Immature natural killer cell (primary cell): ENCODE data around the gene LOXL4. TPM values are rescaled to one million over a fixed set of nuclear protein-coding genes. Genes with fewer than 3 reads are reported as not detected.

Experiments
- DNase-seq, 3 donors: peaks; one replicate each; pipeline ENCODE4 v3.0.0; 2022; ENCODE audit warnings: mixed read lengths in 1 of 3
- H3K27ac Mint-ChIP-seq, 6 donors: one replicate each; pipeline ENCODE4 v1.8.0; 2020; ENCODE audit warnings: mixed read lengths in 6 of 6, mild to moderate bottlenecking in 5 of 6, inconsistent platforms in 4 of 6, moderate library complexity in 3 of 6
- H3K27me3 Mint-ChIP-seq, 3 donors: one replicate each; pipeline ENCODE4 v1.8.0; 2020 to 2021; ENCODE audit warnings: low read depth in 3 of 3, mild to moderate bottlenecking in 3 of 3, mixed read lengths in 3 of 3, moderate library complexity in 3 of 3, inconsistent platforms in 1 of 3
- H3K36me3 Mint-ChIP-seq, 3 donors: one replicate each; pipeline ENCODE4 v1.8.0; 2020; ENCODE audit warnings: mixed read lengths in 3 of 3, inconsistent platforms in 2 of 3, mild to moderate bottlenecking in 2 of 3
- H3K4me1 Mint-ChIP-seq, 2 donors: one replicate each; pipeline ENCODE4 v1.8.0; 2020; ENCODE audit warnings: inconsistent platforms in 2 of 2, mild to moderate bottlenecking in 2 of 2, mixed read lengths in 2 of 2, moderate library complexity in 1 of 2
- H3K4me3 Mint-ChIP-seq, 5 donors: one replicate each; pipeline ENCODE4 v1.8.0; 2020; ENCODE audit warnings: mild to moderate bottlenecking in 5 of 5, mixed read lengths in 5 of 5, inconsistent platforms in 3 of 5, moderate library complexity in 3 of 5
- H3K9me3 Mint-ChIP-seq, 6 donors: one replicate each; pipeline ENCODE4 v1.8.0; 2020; ENCODE audit warnings: mild to moderate bottlenecking in 6 of 6, mixed read lengths in 6 of 6, inconsistent platforms in 4 of 6, moderate library complexity in 3 of 6
- polyA plus RNA-seq, 3 donors: library from polyadenylated mRNA; unstranded; fragments of 300-500 nt; fragmentation: Illumina TruSeq; gene quantifications; one replicate each; pipeline ENCODE4 v1.2.3, GENCODE V29; 2021

Gene LOXL4
- polyA plus RNA-seq, 3 donors from 2014 or later = 0.18 TPM; not detected in 2

- H3K9me3 Mint-ChIP-seq = no peaks in the 10 kb centered on the region
- H3K4me1 Mint-ChIP-seq = peaks cover 11 to 19% of the 10 kb centered on the region in 2 donors
- no peak overlapping the region for H3K27ac Mint-ChIP-seq
- peaks cover 0 to 9% (median 3%) of the 10 kb centered on the region in 3 donors for H3K36me3 Mint-ChIP-seq
- H3K4me3 Mint-ChIP-seq = no peak overlapping the region
- DNase-seq = no peak
- H3K27me3 Mint-ChIP-seq = no peaks in the 10 kb centered on the region
Measured at GRCh38 chr10:98256692-98257091, 11.3 kb downstream of the LOXL4 start.

- Mint-ChIP-seq H3K9me3 (no peaks in the 10 kb centered on the region), H3K36me3 (peaks cover 0 to 12% (median 3%) of the 10 kb centered on the region in 3 donors), H3K4me1 (peaks cover 11 to 19% of the 10 kb centered on the region in 2 donors), H3K27ac (peak overlapping the region in 1 of 6 donors; percentile 72), H3K27me3 (no peaks in the 10 kb centered on the region), H3K4me3 (no peak overlapping the region)
- DNase-seq = no peak
Measured at GRCh38 chr10:98255146-98255877, 12.7 kb downstream of the LOXL4 start.

- H3K9me3 Mint-ChIP-seq = no peaks in the 10 kb centered on the region
- peak overlapping the region in 2 of 5 donors; percentile 1 to 21 for H3K4me3 Mint-ChIP-seq
- H3K27ac Mint-ChIP-seq = peak overlapping the region in 4 of 6 donors; percentile 32 to 88 (median 64)
- DNase-seq = no peak
- peaks cover 0 to 21% (median 11%) of the 10 kb centered on the region in 3 donors for H3K36me3 Mint-ChIP-seq
- H3K27me3 Mint-ChIP-seq = no peaks in the 10 kb centered on the region
- peaks cover 11 to 19% of the 10 kb centered on the region in 2 donors for H3K4me1 Mint-ChIP-seq
Measured at GRCh38 chr10:98254234-98254974, 13.6 kb downstream of the LOXL4 start.

GRCh38 chr10:98253499-98253898 lies 14.5 kb downstream of the LOXL4 start:
- Mint-ChIP-seq H3K36me3 (peaks cover 0 to 27% (median 15%) of the 10 kb centered on the region in 3 donors), H3K27me3 (no peaks in the 10 kb centered on the region), H3K4me1 (peaks cover 8 to 19% of the 10 kb centered on the region in 2 donors), H3K9me3 (no peaks in the 10 kb centered on the region), H3K27ac (peak overlapping the region in 1 of 6 donors; percentile 37), H3K4me3 (no peak overlapping the region)
- no peak for DNase-seq

GRCh38 chr10:98252464-98252863 lies 15.5 kb downstream of the LOXL4 start:
- Mint-ChIP-seq H3K4me3 (no peak overlapping the region), H3K27ac (no peak overlapping the region), H3K4me1 (peaks cover 8 to 19% of the 10 kb centered on the region in 2 donors), H3K36me3 (peaks cover 7 to 33% (median 21%) of the 10 kb centered on the region in 3 donors), H3K27me3 (no peaks in the 10 kb centered on the region), H3K9me3 (no peaks in the 10 kb centered on the region)
- DNase-seq = no peak

- Mint-ChIP-seq H3K4me1 (peaks cover 8 to 17% of the 10 kb centered on the region in 2 donors), H3K27ac (peak overlapping the region in 2 of 6 donors; percentile 38 to 41), H3K36me3 (peaks cover 10 to 34% (median 24%) of the 10 kb centered on the region in 3 donors), H3K27me3 (no peaks in the 10 kb centered on the region), H3K4me3 (no peak overlapping the region), H3K9me3 (no peaks in the 10 kb centered on the region)
- DNase-seq = no peak
Measured at GRCh38 chr10:98251399-98251798, 16.6 kb downstream of the LOXL4 start.

- H3K4me1 Mint-ChIP-seq = peaks cover under 1 to 5% of the 10 kb centered on the region in 2 donors
- H3K27me3 Mint-ChIP-seq = peaks cover 0 to 2% (median 2%) of the 10 kb centered on the region in 3 donors
Measured at GRCh38 chr10:98249134-98249533, 18.9 kb downstream of the LOXL4 start.

GRCh38 chr10:98248018-98248417 lies 20.0 kb downstream of the LOXL4 start:
- DNase-seq = no peak
- Mint-ChIP-seq H3K4me1 (no peaks in the 10 kb centered on the region), H3K4me3 (no peak overlapping the region), H3K27ac (peak overlapping the region in 2 of 6 donors; percentile 5 to 58), H3K27me3 (peaks cover 0 to 2% (median 2%) of the 10 kb centered on the region in 3 donors), H3K36me3 (peaks cover 19 to 42% (median 35%) of the 10 kb centered on the region in 3 donors), H3K9me3 (no peaks in the 10 kb centered on the region)

More at GRCh38 chr10:98249134-98249533, 18.9 kb downstream of the LOXL4 start:
- no peak overlapping the region for H3K27ac Mint-ChIP-seq
- no peak overlapping the region for H3K4me3 Mint-ChIP-seq
- H3K36me3 Mint-ChIP-seq = peaks cover 18 to 37% (median 31%) of the 10 kb centered on the region in 3 donors
- no peak for DNase-seq
- H3K9me3 Mint-ChIP-seq = no peaks in the 10 kb centered on the region

GRCh38 chr10:98246911-98247805 lies 20.8 kb downstream of the LOXL4 start:
- peaks cover 0 to 2% (median 2%) of the 10 kb centered on the region in 3 donors for H3K27me3 Mint-ChIP-seq
- no peaks in the 10 kb centered on the region for H3K9me3 Mint-ChIP-seq
- H3K36me3 Mint-ChIP-seq = peaks cover 25 to 47% (median 41%) of the 10 kb centered on the region in 3 donors
- H3K4me1 Mint-ChIP-seq = no peaks in the 10 kb centered on the region
- peak overlapping the region in 2 of 6 donors; percentile 25 to 58 for H3K27ac Mint-ChIP-seq
- no peak for DNase-seq
- H3K4me3 Mint-ChIP-seq = no peak overlapping the region

- no peak overlapping the region for H3K4me3 Mint-ChIP-seq
- H3K27me3 Mint-ChIP-seq = peaks cover 0 to 2% (median 2%) of the 10 kb centered on the region in 3 donors
- H3K4me1 Mint-ChIP-seq = no peaks in the 10 kb centered on the region
- no peak for DNase-seq
- H3K9me3 Mint-ChIP-seq = no peaks in the 10 kb centered on the region
- peaks cover 29 to 41% (median 40%) of the 10 kb centered on the region in 3 donors for H3K36me3 Mint-ChIP-seq
- peak overlapping the region in 1 of 6 donors; percentile 78 for H3K27ac Mint-ChIP-seq
Measured at GRCh38 chr10:98244586-98244985, 23.4 kb downstream of the LOXL4 start.

- Mint-ChIP-seq H3K27ac (peak overlapping the region in 2 of 6 donors; percentile 15 to 78), H3K4me3 (no peak overlapping the region), H3K36me3 (peaks cover 29 to 36% (median 35%) of the 10 kb centered on the region in 3 donors), H3K27me3 (peaks cover 0 to 2% (median 2%) of the 10 kb centered on the region in 3 donors), H3K9me3 (no peaks in the 10 kb centered on the region), H3K4me1 (no peaks in the 10 kb centered on the region)
- DNase-seq = no peak
Measured at GRCh38 chr10:98244141-98244540, 23.9 kb downstream of the LOXL4 start.

GRCh38 chr10:98242823-98243222 lies 25.2 kb downstream of the LOXL4 start:
- peaks cover 25 to 31% (median 31%) of the 10 kb centered on the region in 3 donors for H3K36me3 Mint-ChIP-seq

GRCh38 chr10:98240524-98240923 lies 27.5 kb downstream of the LOXL4 start:
- Mint-ChIP-seq H3K27ac (no peak overlapping the region), H3K4me1 (peaks cover 0 to 7% of the 10 kb centered on the region in 2 donors), H3K4me3 (no peak overlapping the region), H3K27me3 (peaks cover 0 to 2% (median 0%) of the 10 kb centered on the region in 3 donors), H3K9me3 (no peaks in the 10 kb centered on the region), H3K36me3 (peaks cover 26 to 41% (median 28%) of the 10 kb centered on the region in 3 donors)
- no peak for DNase-seq

More at GRCh38 chr10:98242823-98243222, 25.2 kb downstream of the LOXL4 start:
- Mint-ChIP-seq H3K4me1 (peaks cover 0 to 7% of the 10 kb centered on the region in 2 donors), H3K9me3 (no peaks in the 10 kb centered on the region), H3K27ac (peak overlapping the region in 1 of 6 donors; percentile 3), H3K27me3 (peaks cover 0 to 2% (median 2%) of the 10 kb centered on the region in 3 donors), H3K4me3 (no peak overlapping the region)
- no peak for DNase-seq
